Stimulated activated CD8-positive, alpha-beta memory T cell treated with anti-CD3 and anti-CD28 coated beads, Interleukin-7, amount 100 ng/mL, for 48 hours (primary cell): ENCODE measurements around the gene ZNF335.
"Not testable (repeated sequence)": the region's sequence is repeated elsewhere in the genome, so short reads cannot be mapped to it uniquely, and the experiment has no call there.

ENCODE experiments used
- DNase-seq, 2 donors: peaks; one replicate each; pipeline ENCODE4 v3.0.0-alpha.2; 2020; ENCODE audit warnings: low read depth in 1 of 2; ENCODE audit errors: extremely low read depth in 1 of 2

Gene ZNF335

DNA sequence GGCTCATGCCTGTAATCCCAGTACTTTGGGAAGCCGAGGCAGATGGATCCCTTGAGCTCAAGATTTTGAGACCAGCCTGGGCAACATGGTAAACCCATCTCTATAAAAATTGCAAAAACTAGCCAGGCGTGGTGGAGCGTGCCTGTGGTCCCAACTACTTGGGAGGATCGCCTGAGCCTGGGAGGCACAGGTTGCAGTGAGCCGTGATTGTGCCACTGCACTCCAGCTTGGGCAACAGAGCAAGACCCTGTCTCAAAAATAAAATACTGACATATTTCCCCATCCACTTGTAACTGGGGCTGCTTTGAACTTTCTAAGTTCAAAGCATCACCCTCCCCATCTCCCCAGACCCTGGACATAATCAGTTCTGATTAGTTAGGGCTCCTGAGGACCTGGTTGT lies 29.5 kb upstream of the ZNF335 start:
- DNase-seq = no peak

DNA sequence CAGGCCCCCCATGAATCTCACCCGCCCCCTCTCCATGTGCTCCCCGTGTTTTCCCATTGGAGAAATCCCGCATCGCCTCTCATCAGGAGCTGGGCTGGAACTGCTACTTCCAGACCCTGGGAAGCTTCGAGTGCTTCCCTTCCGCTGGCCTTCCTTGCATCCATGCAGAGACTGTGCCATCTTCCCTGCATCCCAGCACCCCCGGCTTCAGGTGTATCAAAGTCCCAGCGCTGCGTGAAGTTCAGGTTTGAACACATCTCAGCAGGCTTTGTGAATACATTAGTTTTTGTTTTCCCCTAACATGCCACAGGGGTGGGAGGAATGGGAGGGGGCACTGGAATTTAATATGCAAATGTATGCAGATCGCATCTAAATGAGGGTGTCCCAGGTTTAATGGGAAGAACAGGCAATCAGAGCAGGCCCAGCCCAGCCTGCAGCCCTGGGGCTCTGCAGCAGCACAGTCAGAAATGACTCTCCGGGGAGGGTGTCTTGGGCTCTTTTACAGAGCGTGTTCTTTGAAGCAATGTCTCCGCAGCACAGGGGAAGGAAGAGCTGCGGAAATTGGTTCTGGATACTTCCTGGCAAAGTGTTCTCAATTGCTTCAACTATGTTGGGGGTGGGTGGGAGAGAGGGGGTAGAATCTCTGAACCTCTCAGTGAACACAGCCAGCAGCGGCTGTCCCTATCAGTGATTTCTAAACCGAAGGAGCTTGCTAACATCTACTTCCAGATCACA lies 28.4 kb upstream of the ZNF335 start:
- DNase-seq = no peak

DNA sequence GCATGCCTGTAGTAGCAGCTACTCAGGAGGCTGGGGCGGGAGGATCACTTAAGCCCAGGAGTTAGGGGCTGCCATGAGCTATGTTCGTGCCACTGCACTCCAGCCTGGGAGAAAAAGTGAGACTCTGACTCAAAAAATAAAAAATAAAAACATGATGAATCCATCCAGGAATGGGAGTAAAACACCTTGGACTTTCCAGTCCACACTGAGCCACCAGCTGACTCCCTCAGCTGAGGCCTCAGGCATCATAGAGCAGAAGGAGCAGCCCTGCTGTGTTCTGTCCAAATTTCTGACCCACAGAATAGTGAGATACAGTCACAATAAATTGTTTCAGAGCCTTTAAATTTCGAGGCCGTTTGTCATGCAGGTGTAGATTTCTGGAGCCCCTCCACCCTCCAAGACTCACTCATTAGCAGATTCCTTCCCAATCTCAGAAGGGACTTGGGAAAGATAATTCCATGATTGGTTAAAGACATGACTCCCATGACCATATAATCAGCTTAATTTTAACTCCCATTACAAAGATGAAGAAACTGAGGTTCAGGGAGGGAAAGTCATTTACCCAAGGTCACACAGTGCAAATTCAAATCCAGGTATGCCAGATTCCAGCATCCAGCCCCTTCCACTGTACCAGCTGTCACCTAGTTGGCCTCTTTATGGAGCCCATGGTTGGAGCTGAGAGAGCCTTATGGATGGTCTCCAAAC lies 27.7 kb upstream of the ZNF335 start:
- no peak for DNase-seq

DNA sequence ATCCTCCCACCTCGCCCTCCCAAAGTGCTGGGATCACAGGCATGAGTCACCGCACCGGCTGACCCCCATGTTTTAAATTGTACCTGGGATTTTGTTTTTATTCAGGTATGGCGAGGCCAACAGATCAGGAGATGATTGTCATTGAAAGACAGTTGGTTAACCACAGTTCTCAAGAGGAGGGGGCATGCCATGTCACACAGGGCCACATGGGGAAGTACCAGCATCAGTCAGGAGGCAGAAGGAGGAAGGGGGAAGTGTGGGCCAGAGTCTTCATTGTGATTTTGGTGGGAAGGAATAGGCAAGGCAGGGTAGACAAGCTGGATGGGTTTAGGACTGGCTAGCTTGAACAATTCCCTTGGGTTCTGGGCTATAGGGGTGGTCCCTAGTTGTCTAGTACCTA lies 26.8 kb upstream of the ZNF335 start:
- DNase-seq = no peak

DNA sequence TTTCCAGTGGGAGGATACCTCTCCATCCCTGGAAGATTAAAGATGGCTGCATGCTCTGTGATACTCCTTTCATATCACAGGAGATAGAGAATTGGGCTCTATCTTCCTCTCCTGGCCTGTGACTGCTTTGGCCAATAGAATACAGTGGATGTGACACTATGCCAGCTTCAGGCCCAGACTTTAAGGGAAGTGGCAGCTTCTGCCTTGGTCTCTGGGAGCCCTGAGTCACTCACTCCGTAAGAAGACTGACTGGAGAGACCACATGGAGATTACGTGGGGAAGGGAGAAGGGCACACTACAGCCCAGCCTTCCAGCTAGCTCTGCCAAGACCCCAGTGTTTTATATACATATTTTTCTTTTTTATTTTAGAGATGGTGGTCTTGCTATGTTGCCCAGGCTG lies 26.3 kb upstream of the ZNF335 start:
- no peak for DNase-seq

DNA sequence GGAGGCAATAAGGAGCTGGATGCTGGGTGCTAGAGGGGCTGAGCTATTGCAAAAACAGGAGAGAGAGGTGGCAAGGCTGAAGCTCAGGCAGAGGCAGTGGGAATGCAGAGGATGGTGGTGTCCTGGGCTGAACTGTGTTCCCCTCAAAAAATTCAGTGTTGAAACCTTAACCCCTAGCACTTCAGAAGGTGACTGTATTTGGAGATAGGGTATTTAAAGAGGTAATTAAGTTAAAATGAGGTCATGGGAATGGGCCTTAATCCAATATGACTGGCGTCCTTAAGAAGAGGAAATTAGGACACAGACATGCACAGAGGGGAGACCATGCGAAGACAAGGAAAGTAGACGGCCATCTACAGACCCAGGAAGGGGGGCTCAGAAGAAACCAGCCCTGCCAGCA lies 25.2 kb upstream of the ZNF335 start:
- DNase-seq = no peak

DNA sequence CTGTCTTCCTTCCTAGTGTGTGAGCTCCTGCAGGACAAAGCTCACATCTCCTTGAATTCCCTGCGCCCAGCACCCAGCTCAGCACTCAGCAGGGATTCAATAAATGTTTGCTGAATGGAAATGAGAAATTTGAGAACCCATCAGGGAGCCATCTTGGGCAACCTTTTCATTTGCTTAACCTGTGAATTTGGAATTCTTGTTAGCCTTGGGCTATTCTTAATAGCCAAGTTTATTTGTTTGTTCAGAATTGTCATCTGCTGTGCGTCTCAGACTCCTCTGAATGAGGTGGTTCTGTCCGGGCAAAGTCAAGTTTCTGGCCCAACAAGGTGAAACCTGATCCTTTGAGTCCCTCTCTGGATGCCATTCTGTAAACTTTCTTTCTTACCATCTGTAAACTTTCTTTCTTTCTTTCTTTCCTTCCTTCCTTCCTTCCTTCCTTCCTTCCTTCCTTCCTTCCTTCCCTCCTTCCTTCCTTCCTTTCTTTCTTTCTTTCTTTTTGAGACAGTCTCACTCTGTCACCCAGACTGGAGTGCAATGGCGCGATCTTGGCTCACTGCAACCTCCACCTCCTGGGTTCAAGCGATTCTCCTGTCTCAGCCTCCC lies 23.6 kb upstream of the ZNF335 start:
- not testable (repeated sequence) for DNase-seq

DNA sequence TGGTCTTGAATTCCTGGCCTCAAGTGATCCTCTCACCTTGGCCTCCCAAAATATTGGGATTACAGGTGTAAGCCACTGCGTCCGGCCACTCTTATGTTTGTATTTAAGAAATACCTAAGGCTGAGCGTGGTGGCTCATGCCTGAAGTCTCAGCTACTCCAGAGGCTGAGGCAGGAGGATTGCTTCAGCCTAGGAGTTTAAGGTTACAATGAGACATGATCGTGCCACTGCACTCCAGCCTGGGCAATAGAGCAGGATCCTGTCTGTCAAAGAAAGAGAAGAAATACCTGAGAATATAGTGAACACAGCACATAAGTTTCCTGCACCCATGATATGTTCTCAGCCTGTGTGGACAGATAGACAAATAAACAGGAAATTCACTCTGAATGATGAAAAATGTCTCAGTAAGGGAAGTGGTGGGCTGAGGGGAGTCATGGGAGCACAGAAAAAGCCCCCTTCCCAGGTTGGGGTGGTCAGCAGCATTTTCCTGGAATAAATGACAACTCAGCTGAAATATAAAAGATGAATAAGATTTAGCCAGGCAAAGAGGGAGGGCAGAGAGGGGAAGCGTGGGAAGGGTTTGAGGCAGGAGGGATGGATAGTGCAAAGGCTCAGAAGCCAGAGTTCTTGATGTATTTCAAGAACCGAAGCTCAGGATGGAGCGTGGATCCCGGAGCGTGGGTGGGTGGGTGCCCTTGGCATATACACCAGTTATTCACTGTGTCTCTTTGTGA lies 22.9 kb upstream of the ZNF335 start:
- no peak for DNase-seq

DNA sequence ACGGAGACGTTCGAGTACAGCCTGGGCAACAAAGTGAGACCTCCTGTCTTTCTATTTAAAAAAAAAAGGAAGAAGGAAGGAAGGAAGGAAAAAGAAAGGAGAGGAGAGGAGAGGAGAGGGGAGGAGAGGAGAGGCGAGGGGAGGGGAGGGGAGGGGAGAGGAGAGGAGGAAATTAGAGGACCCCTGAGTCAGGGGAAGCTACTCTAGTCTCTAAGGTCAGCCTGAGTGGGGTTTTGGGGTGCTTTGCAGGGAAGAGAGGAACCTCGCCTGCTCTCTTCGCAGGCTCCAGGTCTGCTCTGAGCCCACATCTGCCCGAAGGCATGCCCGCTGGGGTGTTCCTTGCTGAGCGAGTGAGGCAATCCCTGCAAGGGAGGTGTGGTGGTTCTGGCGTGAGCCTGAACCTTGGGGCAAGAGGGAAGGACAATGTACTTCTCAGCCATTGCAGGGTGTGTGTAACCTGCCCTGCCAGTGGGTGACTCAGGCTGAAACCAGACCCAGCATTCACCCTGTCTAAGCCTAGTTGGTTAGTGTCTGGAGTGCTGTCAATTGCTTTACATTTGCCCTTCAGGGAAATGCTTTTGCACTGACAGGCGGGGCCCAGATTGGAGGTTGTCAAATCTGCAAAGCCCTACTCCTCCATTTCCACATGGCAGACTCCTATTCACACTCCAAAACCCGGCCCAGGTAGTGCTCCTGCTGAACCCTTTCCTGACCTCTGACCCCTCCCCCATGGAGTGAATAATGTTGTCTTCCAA lies 21.4 kb upstream of the ZNF335 start:
- no peak for DNase-seq

DNA sequence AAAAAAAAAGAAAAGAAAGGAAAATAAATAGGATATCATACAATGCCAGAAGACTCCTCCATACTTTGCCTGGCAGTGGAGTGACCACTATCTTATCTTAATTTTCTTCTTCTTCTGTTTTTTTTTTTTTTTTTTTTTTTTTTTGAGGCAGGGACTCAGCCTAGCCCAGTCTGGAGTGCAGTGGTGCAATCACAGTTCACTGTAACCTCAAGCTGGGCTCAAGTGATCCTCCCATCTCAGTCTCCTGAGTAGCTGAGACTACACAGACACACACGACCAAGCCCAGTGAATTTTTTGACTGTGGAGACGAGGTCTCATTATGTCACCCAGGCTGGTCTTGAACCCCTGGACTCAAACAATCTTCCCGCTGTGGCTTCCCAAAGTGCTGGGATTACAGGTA lies 19.6 kb upstream of the ZNF335 start:
- no peak for DNase-seq

DNA sequence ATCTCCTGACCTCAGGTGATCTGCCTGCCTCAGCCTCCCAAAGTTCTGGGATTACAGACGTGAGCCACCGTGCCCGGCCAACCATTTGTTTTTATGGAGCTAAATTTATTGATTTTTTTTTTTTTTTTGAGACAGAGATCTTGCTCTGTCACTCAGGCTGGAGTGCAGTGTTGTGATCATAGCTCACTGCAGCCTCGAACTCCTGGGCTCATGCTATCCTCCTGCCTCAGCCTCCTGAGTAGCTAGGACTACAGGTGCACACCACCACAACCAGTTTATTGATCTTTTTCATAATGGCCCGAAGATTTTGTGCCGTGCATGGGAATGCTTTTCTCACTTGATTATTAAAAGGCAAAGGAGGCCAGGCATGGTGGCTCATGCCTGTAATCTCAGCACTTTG lies 16.8 kb upstream of the ZNF335 start:
- DNase-seq = not testable (repeated sequence)

DNA sequence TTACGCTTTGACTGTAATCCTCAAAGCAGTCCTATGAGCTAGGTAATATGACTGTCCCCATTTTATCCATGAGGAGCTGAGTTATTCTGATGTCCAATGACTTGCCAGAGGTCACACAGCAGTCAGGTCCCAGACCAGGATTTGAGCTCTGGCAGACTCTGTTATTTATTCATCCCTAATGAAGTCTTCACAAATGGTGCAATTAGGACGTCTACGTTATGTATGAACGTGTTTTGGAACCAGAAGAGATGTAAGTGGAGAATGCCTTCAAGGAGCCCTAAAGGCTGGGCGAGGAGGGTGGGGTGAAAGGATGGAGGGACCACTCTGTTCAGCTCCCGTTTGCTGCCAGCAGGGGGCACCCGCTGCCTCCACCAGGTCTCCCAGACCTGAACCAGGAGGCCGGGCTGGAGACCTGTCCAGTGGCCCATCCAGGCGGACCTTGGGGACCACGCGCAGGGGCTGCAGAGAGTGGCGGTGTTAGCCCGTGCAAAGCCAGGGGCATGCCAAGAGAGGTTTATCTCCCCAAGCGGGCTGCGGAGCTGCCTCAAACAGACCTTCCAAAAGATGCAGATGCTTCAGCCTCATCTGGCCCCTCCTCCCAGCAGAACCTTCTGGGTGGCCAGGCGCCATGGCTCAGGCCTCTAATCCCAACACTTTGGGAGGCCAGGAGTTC lies 15.2 kb upstream of the ZNF335 start:
- DNase-seq = peak; percentile 56 to 60

DNA sequence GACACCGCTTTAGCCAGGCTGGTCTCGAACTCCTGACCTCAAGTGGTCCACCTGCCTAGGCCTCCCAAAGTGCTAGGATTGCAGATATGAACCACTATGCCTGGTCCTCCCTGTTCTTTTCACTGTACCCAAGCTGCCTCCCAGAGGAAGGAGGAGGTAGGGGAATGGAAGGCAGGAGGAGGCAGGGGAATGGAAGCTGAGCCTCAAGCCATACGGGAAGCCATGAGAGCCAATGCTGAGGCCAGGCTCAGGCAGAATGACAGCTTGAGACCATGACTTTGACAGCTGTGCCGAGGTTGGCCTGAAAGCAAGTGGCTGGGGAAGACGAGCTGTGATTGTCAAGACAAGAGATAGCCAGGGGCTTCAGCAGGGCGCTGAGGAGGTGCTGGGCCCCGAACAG lies 13.6 kb upstream of the ZNF335 start:
- DNase-seq = no peak

DNA sequence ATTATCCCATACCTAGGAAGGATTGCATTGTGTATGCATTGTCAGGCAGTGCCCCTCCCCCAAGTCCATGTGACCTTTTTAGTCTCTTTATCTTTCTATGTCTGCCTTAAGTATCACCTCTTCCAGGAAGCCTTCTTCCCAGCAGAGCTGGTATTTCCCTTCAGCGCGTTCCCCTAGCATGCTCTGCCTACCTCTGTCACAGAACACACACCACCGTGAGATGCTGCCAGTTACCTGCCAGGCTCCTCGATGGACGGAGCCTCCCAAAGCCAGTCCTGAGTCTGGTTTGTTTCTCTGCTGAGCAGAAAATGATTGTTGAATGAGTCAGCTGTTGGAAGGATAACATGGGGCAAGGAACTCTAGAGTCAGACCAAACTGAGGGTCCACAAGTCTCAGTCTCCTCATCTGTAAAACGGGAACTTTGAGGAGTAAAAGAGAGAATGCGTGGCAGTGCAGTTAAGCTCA lies 11.3 kb upstream of the ZNF335 start:
- no peak for DNase-seq

DNA sequence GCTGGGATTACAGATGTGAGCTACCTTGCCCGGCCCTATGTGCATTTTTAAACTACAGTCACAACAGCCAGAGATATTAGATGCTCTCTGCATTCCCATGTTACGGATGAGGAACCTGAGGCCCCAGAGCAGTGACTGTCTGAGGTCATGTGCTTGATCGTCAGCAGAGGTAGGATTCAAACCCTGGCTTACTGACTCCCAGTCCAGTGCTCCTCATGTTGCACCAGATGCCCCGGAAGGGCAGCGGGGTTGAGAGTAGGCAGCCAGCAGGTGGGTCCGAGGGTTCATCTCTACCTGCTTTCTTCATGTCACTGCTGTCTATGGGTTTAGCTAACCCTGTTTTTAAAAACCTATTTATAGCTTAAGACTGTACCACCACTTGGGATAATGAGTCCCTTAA lies 9.3 kb upstream of the ZNF335 start:
- DNase-seq = no peak

DNA sequence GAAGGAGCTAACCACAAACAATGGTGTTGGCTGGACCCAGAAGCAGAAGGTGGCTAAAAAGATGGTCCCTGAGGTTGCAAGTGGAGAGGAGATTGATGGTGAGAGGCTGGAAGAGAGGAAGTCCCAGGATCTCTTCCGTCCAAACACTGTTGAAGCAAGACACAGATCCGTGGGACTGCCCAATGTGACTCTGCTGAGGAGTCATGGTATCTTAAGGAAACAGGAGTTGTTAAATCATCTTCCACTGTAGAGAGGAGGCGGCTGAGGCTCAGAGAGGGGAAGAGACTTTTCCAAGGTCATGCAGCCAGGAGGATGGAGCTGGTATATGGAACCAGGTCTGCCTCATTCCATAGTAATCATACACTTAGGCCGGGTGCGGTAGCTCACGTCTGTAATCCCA lies 4.1 kb upstream of the ZNF335 start:
- DNase-seq = no peak

DNA sequence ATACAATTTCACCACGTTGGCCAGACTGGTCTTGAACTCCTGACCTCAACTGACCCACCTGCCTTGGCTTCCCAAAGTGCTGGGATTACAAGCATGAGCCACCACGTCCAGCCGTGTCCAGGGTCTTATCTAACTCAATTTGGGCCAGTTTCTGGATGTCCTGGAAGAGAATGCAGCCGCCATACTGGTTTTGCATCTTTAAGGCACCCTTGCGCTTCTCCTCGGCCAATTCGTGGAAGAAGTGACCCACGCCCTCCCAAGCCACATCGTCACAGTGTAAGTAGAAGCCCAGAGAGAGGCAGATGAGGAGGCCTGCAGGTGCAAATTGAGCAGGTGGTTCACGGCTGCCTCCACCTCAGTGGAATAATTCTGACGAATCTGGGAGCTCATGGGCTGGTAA lies 3.7 kb upstream of the ZNF335 start:
- no peak for DNase-seq

DNA sequence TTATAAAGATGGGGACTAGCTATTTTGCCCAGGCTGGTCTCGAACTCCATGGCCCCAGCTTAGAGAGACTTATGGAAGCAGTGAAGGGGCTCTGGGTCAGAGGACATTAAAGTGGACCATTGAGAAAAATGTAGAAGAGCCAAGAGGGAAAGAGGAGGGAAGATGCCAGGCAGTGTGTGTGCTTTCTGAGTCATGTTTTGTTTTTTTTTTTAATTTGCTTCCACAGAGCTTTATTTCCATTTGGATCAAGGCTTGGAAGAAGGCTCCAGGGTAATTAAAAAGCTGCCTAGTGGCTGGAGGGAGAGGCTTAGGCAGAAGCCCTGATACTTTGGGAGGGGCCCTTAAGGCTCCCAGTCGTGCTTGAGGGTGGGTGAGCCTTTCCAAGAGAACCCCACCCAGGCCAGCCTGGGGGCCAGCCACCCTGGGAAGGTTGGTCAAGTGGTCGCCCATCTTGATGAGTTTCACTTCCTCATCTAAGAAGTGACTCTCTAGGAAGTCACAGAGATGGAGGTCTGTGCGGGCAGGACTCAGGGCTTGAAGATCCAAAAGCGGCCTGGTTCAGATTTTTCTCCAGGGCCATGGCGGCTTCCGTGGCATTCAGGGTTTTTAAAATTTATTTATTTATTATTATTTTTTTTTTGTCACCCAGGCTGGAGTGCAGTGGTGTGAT lies 3.0 kb upstream of the ZNF335 start:
- no peak for DNase-seq

DNA sequence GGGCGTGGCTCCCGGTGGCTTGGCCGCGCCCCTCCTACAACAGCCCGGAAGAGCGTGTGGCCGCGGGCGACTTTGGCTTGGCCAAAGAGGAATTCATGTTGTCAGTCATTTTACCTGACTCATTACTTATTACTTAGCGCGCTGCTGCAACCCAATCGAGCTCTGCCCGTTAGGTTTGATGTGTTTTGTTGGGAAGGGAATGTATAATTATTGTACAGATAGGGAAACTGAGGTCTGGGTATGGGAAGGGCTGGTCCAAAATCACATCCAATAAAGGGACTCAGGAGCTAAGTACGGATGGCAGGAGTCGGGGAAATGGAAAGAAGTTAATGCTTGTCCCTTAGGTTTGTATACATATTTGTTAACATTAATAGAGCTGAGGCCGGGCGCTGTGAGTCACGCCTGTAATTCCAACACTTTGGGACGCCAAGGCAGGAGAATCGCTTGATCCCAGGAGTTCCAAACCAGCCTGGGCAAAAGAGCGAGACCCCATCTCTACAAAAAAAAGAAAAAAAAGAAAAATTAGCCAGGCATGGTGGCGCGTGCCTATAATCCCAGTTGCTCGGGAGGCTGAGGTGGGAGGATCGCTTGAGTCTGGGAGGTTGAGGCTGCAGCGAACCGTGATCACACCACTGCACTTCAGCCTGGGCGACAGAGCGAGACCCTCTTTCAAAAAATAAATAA lies 639 bp upstream of the ZNF335 start:
- DNase-seq = no peak
